ENCODE data around the gene SLC22A23.

- no peak for TF ChIP-seq CTCF (IDR thresholded peaks at IDR 0.05; ENCODE audit: low read depth, low read length, poor library complexity, severe bottlenecking)
- no peak for TF ChIP-seq EZH2phosphoT487 (IDR thresholded peaks at IDR 0.05; ENCODE audit: borderline replicate concordance, low read length)
Observed at GRCh38 chr6:3367630-3368029, 89.2 kb downstream of the SLC22A23 start.

Data from DOHH2 (cell line).